GM23248 (cell line): ENCODE results near the gene SLC13A3.

Experiments used
- EZH2 ChIP-seq: fragments of 200-600 bp; sonication (generic); IDR thresholded peaks from 2 replicates; pipeline ENCODE4 v1.6.1; 2018; ENCODE audit warnings: antibody characterized with exemption, mild to moderate bottlenecking; ENCODE audit not compliant: insufficient read depth, poor library complexity, severe bottlenecking
- EZH2phosphoT487 ChIP-seq: fragments of 200-600 bp; sonication (generic); IDR thresholded peaks from 2 replicates; pipeline ENCODE4 v1.6.1; 2018; ENCODE audit warnings: antibody characterized with exemption, moderate library complexity, mild to moderate bottlenecking, low read depth; ENCODE audit not compliant: insufficient read depth

DNA sequence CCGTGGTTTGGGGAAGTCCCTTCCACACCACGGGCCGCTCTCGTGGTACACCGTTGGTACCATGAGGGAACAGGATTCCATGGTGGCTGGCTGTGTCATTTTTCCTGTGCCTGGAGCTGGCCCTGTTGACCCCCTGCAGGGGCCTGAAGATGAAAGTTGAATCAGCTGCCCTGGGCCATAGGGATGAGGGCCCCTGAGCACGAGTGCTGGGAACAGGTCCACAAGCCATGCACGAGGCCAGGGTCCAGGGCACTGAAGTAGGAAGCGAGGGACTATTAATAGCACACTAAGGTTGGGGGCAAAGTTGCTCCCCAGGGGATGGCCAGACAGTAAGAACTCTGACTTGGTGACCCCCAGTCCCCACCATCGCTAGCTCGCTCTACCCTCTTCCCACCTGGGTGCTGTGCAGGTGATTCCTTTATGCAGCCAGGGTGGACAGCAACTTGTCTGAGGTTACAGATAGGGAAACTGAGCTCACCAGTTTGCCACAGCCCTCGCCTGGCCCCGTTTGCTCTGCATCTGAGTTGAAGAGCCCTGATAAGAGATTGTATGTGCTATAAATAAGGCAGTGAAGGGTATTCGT, 46.6 kb downstream of the SLC13A3 start:
- TF ChIP-seq EZH2 (no peak), EZH2phosphoT487 (no peak)
